Sciatic nerve (tissue), 2 donors: Measurements from ENCODE around the gene ZNF319. TPM values are rescaled to one million over a fixed set of nuclear protein-coding genes. Genes with fewer than 3 reads are reported as not detected.

ENCODE experiments used
- ATAC-seq: fragments of 200-7000 bp; cut with Tn5 transposase; one replicate; pipeline ENCODE4 v1.9.1; 2020; ENCODE audit warnings: mild to moderate bottlenecking, moderate library complexity
- DNase-seq: peaks from one replicate; pipeline ENCODE4 v3.0.0-alpha.2; 2020; ENCODE audit warnings: low spot score
- intact Hi-C: fragments of 100-400 bp; cut with DNase I; formaldehyde crosslinking; loops from one replicate; pipeline ENCODE4 v1.14.2; 2022
- total RNA-seq: library from RNA; stranded (reverse); fragmentation: NEBNext Ultra II Directional; extraction: Animal tissue kit (Norgen Biotek cat#: 25700); gene quantifications from one replicate; pipeline ENCODE4 v1.2.1, GENCODE V29; 2021
- donor health status: DM: no; HTN: no; CAD: no.
- donor health status: DM: no; HTN: no; CAD: no.

ZNF319 gene
- total RNA-seq, 1 donor from 2014 or later = 10.0 TPM

- ATAC-seq (no peak), DNase-seq (no peak)
- intact Hi-C loops = no loop called here
Measured at GRCh38 chr16:57966204-57966771, 34.2 kb downstream of the ZNF319 start.

GRCh38 chr16:57964157-57964700, 36.2 kb downstream of the ZNF319 start:
- intact Hi-C loops = no loop called here
- ATAC-seq = no peak
- no peak for DNase-seq

- intact Hi-C loops = no loop called here
- ATAC-seq (no peak), DNase-seq (no peak)
Measured at GRCh38 chr16:57962756-57963155, 37.7 kb downstream of the ZNF319 start.

- DNase-seq (no peak), ATAC-seq (no peak)
- intact Hi-C loops = no loop called here
Measured at GRCh38 chr16:57962046-57962445, 38.4 kb downstream of the ZNF319 start.

GRCh38 chr16:57961538-57961937, 38.9 kb downstream of the ZNF319 start:
- intact Hi-C loops = no loop called here
- no peak for ATAC-seq
- no peak for DNase-seq

- ATAC-seq = no peak
- DNase-seq = no peak
- intact Hi-C loops = no loop called here
Measured at GRCh38 chr16:57960826-57961472, 39.5 kb downstream of the ZNF319 start.

- DNase-seq (no peak), ATAC-seq (no peak)
- intact Hi-C loops = no loop called here
Measured at GRCh38 chr16:57960310-57960709, 40.2 kb downstream of the ZNF319 start.

GRCh38 chr16:57959804-57960203, 40.7 kb downstream of the ZNF319 start:
- ATAC-seq = no peak
- intact Hi-C loops = no loop called here
- DNase-seq = no peak

- ATAC-seq = no peak
- intact Hi-C loops = no loop called here
- no peak for DNase-seq
Measured at GRCh38 chr16:57959121-57959520, 41.4 kb downstream of the ZNF319 start.

GRCh38 chr16:57958544-57958943, 41.9 kb downstream of the ZNF319 start:
- no peak for ATAC-seq
- intact Hi-C loops = no loop called here
- DNase-seq = no peak

- no peak for ATAC-seq
- DNase-seq = no peak
- intact Hi-C loops = no loop called here
Measured at GRCh38 chr16:57957673-57958392, 42.6 kb downstream of the ZNF319 start.

- intact Hi-C loops = no loop called here
- ATAC-seq = no peak
- DNase-seq = no peak
Measured at GRCh38 chr16:57956924-57957672, 43.4 kb downstream of the ZNF319 start.

- DNase-seq (no peak), ATAC-seq (no peak)
- intact Hi-C loops = no loop called here
Measured at GRCh38 chr16:57956270-57956808, 44.1 kb downstream of the ZNF319 start.

- ATAC-seq (peak; percentile 35), DNase-seq (no peak)
- intact Hi-C loops = no loop called here
Measured at GRCh38 chr16:57955572-57956188, 44.8 kb downstream of the ZNF319 start.

- intact Hi-C loops = no loop called here
- ATAC-seq (no peak), DNase-seq (no peak)
Measured at GRCh38 chr16:57953857-57954256, 46.6 kb downstream of the ZNF319 start.

GRCh38 chr16:57952909-57953308, 47.6 kb downstream of the ZNF319 start:
- ATAC-seq = no peak
- DNase-seq = no peak
- intact Hi-C loops = no loop called here

- intact Hi-C loops = no loop called here
- DNase-seq (no peak), ATAC-seq (no peak)
Measured at GRCh38 chr16:57951204-57951960, 49.1 kb downstream of the ZNF319 start.

GRCh38 chr16:57950382-57950781, 50.1 kb downstream of the ZNF319 start:
- intact Hi-C loops = no loop called here
- no peak for DNase-seq
- ATAC-seq = no peak
